Left lung (tissue), 14 donors: ENCODE results near the gene OR5AR1. TPM values are rescaled to one million over a fixed set of nuclear protein-coding genes. Genes with fewer than 3 reads are reported as not detected.
A peak's percentile ranks its signal among the peaks of the same experiment; 100 is the strongest.

Experiments
- ATAC-seq: fragments of 200-7000 bp; cut with Tn5 transposase; one replicate; pipeline ENCODE4 v1.9.1; 2020; ENCODE audit warnings: moderate library complexity
- DNase-seq, 4 donors: peaks; one replicate each; pipeline ENCODE4 v3.0.0-alpha.2; 2013 to 2020
- H3K27ac ChIP-seq, 2 donors: fragments of 200-600 bp; sonication (generic) in 1 of 2; one replicate each; pipeline versions ENCODE4 v1.5.0 to v1.8.0; 2020 to 2021
- H3K27me3 ChIP-seq, 2 donors: fragments of 200-600 bp; sonication (generic) in 1 of 2; one replicate each; pipeline versions ENCODE4 v1.5.0 to v1.8.0; 2020 to 2021
- H3K36me3 ChIP-seq, 2 donors: fragments of 200-600 bp; sonication (generic) in 1 of 2; one replicate each; pipeline versions ENCODE4 v1.5.0 to v1.8.0; 2020 to 2021
- H3K4me1 ChIP-seq, 2 donors: fragments of 200-600 bp; one replicate each; pipeline ENCODE4 v1.8.0; 2021
- H3K4me3 ChIP-seq, 2 donors: fragments of 200-600 bp; sonication (generic) in 1 of 2; one replicate each; pipeline versions ENCODE4 v1.5.0 to v1.8.0; 2020 to 2021; ENCODE audit warnings: mild to moderate bottlenecking in 1 of 2
- H3K9me3 ChIP-seq, 2 donors: fragments of 200-600 bp; sonication (generic) in 1 of 2; one replicate each; pipeline versions ENCODE4 v1.5.0 to v1.8.0; 2020 to 2021
- intact Hi-C, 2 donors: fragments of 100-400 bp; cut with DNase I; formaldehyde crosslinking; loops; one replicate each; pipeline versions ENCODE4 v1.11.2 to v1.14.2; 2022
- long read RNA-seq, 12 donors: library from polyadenylated mRNA in 2 of 12; unstranded in 2 of 12; transcript quantifications; one replicate each; pipeline ENCODE4 v2.0.0 and lab custom pipeline, GENCODE V29; 2019 to 2026
- polyA plus RNA-seq, 6 donors: library from polyadenylated mRNA; unstranded; fragments of 120-200 nt; gene quantifications; one replicate each; pipeline ENCODE4 v1.2.1, GENCODE V29; 2013; ENCODE audit not compliant: insufficient read length in 6 of 6
- total RNA-seq, 2 donors: library from RNA; stranded (reverse); fragmentation: NEBNext Ultra II Directional; extraction: Animal tissue kit (Norgen Biotek cat#: 25700); gene quantifications; one replicate each; pipeline ENCODE4 v1.2.1, GENCODE V29; 2021
- TF ChIP-seq, protein P1 (sequence below), 2 donors: fragments of 200-600 bp; sonication (generic) in 1 of 2; IDR thresholded peaks; one replicate each; pipeline versions ENCODE4 v1.5.0 to v1.8.0; 2021; ENCODE audit warnings: antibody characterized with exemption in 2 of 2
- donor health status: DM: no; HTN: yes; CAD: no.
- donor health status: DM: no; HTN: no; CAD: no.

OR5AR1 gene
- total RNA-seq (not detected), polyA plus RNA-seq (not detected)
- long read RNA-seq, donor 1: 0 reads
- long read RNA-seq, donor 2: 0 reads
- long read RNA-seq, donor 3: 0 reads
- long read RNA-seq, donor 4: 0 reads
- long read RNA-seq, donor 5: 0 reads
- long read RNA-seq, donor 6: 0 reads
- long read RNA-seq, donor 7: 0 reads
- long read RNA-seq, donor 8: 0 reads
- long read RNA-seq, donor 9: 0 reads
- long read RNA-seq, donor 10: 0 reads
- long read RNA-seq, donor 11: 0 reads
- long read RNA-seq, donor 12: 0 reads

DNA sequence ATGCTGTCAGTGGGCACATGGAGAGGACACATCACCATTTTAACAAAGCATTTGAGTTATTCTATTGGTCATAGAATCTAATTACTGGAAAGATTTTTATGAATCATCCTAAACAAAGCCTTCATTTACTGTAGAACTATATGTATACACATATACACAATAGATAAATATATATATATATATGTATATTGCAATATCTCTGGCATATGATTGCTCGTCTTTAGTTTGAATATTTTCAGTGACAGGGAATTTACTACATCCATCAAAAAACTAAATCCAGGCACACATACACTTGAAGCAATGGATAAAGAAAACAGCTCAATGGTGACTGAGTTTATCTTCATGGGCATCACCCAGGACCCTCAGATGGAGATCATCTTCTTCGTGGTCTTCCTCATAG, at the start of gene OR5AR1:
Gene OR5AR1, plus strand, starts transcription at position 301 of the 400 bp plus-strand sequence. Its CDS starts 0 bp downstream, at position 301.
- no peak for ATAC-seq
- DNase-seq: no peak
- Histone ChIP-seq H3K27me3 (no peaks in the 10 kb centered on the region), H3K9me3 (no peaks in the 10 kb centered on the region), H3K4me3 (no peak within 1 kb of the TSS), H3K27ac (no peak within 1 kb of the TSS), H3K4me1 (no peaks in the 10 kb centered on the region), H3K36me3 (no peaks in the 10 kb centered on the region)
- intact Hi-C loops: no loop called here
- TF ChIP-seq, protein P1, sequence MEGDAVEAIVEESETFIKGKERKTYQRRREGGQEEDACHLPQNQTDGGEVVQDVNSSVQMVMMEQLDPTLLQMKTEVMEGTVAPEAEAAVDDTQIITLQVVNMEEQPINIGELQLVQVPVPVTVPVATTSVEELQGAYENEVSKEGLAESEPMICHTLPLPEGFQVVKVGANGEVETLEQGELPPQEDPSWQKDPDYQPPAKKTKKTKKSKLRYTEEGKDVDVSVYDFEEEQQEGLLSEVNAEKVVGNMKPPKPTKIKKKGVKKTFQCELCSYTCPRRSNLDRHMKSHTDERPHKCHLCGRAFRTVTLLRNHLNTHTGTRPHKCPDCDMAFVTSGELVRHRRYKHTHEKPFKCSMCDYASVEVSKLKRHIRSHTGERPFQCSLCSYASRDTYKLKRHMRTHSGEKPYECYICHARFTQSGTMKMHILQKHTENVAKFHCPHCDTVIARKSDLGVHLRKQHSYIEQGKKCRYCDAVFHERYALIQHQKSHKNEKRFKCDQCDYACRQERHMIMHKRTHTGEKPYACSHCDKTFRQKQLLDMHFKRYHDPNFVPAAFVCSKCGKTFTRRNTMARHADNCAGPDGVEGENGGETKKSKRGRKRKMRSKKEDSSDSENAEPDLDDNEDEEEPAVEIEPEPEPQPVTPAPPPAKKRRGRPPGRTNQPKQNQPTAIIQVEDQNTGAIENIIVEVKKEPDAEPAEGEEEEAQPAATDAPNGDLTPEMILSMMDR (IDR thresholded peaks at IDR 0.05): no peak

DNA sequence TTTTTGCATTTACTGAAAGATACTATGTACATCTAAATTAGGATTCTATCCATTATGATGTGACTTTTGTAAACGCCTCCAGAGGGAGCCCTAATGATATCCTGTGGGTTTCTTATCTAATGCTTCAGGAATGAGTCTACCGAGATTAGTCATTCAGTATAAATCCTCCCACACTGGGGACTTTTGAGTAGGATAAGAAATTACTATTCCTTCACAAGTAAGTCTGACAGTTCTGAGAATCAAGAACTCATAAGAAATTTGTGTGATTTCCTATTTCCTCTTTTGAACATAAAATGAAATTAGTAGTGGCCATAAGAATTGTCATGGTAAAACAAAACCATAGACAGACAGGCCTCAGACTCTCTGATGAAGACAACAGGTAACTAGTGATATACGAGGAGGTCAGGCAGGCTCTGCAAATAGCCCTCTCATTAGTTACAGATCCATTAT, 38.8 kb upstream of the OR5AR1 start:
- intact Hi-C loops: no loop called here
- Histone ChIP-seq H3K4me3 (no peak overlapping the region), H3K27ac (no peak overlapping the region), H3K4me1 (no peaks in the 10 kb centered on the region), H3K27me3 (no peaks in the 10 kb centered on the region), H3K9me3 (no peaks in the 10 kb centered on the region), H3K36me3 (no peaks in the 10 kb centered on the region)
- TF ChIP-seq, protein P1 (IDR thresholded peaks at IDR 0.05): peak; percentile 20 to 32
- peak; percentile 98 for ATAC-seq
- peak in 2 of 4 donors; percentile 1 to 17 for DNase-seq

DNA sequence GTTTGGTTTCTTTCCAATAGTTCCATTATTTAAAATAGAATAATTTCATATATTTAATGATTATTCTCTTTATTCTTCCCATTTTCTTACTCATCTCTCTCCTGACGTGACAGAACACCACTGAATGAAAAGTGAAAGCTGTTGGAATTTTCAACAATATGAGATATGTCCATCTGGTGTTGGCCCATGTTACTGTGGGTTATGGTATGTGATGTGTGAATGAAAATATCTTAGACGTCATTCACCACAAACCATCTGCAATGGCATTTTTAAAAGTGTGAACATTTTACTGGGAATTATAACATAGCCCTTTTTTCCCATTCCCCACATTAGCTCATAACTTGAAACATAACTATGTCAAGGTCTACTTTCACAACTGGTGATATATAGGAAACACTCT, 37.5 kb upstream of the OR5AR1 start:
- Histone ChIP-seq H3K4me3 (no peak overlapping the region), H3K27ac (no peak overlapping the region), H3K27me3 (no peaks in the 10 kb centered on the region), H3K4me1 (no peaks in the 10 kb centered on the region), H3K9me3 (no peaks in the 10 kb centered on the region), H3K36me3 (no peaks in the 10 kb centered on the region)
- TF ChIP-seq, protein P1 (IDR thresholded peaks at IDR 0.05): no peak
- ATAC-seq: no peak
- no peak for DNase-seq
- intact Hi-C loops: no loop called here

DNA sequence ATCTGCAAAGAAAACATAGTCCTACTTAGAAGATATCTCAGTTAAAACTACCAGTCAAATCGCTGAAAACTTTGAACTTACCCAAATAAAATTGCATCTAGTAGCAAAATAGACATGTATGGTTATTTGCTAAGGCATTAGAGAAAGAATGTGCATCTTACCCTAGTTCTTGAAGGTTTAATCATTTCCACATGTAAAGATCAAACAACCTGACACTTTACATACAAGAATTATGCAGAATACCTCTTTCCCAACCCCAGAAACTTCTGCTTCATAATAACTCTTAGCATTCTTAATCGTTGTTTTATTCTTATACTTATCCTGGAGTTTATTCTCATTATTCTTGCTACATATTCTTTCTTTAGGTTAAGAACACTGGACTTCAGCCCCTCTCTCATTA, 31.2 kb upstream of the OR5AR1 start:
- Histone ChIP-seq H3K4me1 (no peaks in the 10 kb centered on the region), H3K4me3 (no peak overlapping the region), H3K27ac (no peak overlapping the region), H3K9me3 (no peaks in the 10 kb centered on the region), H3K27me3 (no peaks in the 10 kb centered on the region), H3K36me3 (no peaks in the 10 kb centered on the region)
- DNase-seq: no peak
- intact Hi-C loops: no loop called here
- ATAC-seq: no peak
- TF ChIP-seq, protein P1 (IDR thresholded peaks at IDR 0.05): no peak

DNA sequence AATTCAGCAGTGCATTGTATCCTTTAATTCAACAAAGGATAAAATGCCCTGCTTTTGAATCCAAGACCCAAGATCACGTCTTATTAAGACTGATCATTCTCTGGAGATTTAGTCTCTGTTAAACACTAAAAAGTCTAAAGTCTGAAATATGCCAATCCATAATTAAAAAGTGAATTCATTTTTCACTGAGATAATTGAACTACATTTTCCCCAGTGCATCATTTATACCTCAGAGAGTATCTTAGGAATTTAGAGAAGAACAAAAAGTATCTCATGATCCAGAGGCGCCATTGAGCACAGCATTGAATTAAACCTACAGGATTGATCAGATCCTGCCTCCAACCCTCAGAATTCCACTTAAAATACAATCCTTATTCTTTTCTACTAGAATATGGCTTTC, 26.6 kb upstream of the OR5AR1 start:
- Histone ChIP-seq H3K27ac (no peak overlapping the region), H3K9me3 (no peaks in the 10 kb centered on the region), H3K4me3 (no peak overlapping the region), H3K36me3 (no peaks in the 10 kb centered on the region), H3K4me1 (no peaks in the 10 kb centered on the region), H3K27me3 (no peaks in the 10 kb centered on the region)
- ATAC-seq (no peak), DNase-seq (no peak)
- TF ChIP-seq, protein P1 (IDR thresholded peaks at IDR 0.05): no peak
- intact Hi-C loops: no loop called here
